Calu3 (cell line): ENCODE data around the gene SIRPB2. TPM values are rescaled to one million over a fixed set of nuclear protein-coding genes. Genes with fewer than 3 reads are reported as not detected.

Source experiments
- BruUV-seq: library from RNA; stranded (reverse); fragments of 400-500 nt; replicated peaks from 2 replicates; lab custom pipeline; 2021; lab: Mats Ljungman, UMichigan
- CTCF ChIA-PET: fragments of 300-600 bp; sonication (Branson Sonifier 250); formaldehyde crosslinking; loops from one replicate; lab custom pipeline; 2022; ENCODE audit warnings: antibody characterized with exemption; lab: Charles Lee
- DNase-seq: peaks from one replicate; pipeline ENCODE4 v3.0.0; 2022
- H3K27ac Mint-ChIP-seq: one replicate; pipeline ENCODE4 v1.8.0; 2022; ENCODE audit warnings: mixed read lengths; ENCODE audit not compliant: unreplicated experiment
- H3K27me3 Mint-ChIP-seq: one replicate; pipeline ENCODE4 v1.8.0; 2022; ENCODE audit warnings: mixed read lengths; ENCODE audit not compliant: unreplicated experiment
- H3K36me3 Mint-ChIP-seq: one replicate; pipeline ENCODE4 v1.8.0; 2022; ENCODE audit warnings: mild to moderate bottlenecking, moderate library complexity, mixed read lengths; ENCODE audit not compliant: insufficient read depth, unreplicated experiment
- H3K4me1 Mint-ChIP-seq: one replicate; pipeline ENCODE4 v1.8.0; 2022; ENCODE audit warnings: mild to moderate bottlenecking, low read depth, mixed read lengths; ENCODE audit not compliant: unreplicated experiment
- H3K4me3 Mint-ChIP-seq: one replicate; pipeline ENCODE4 v1.8.0; 2022; ENCODE audit warnings: mild to moderate bottlenecking, low read depth, moderate library complexity, mixed read lengths; ENCODE audit not compliant: unreplicated experiment
- H3K9me3 Mint-ChIP-seq: one replicate; pipeline ENCODE4 v1.8.0; 2022; ENCODE audit warnings: low read depth, mixed read lengths; ENCODE audit not compliant: unreplicated experiment
- intact Hi-C: fragments of 100-400 bp; cut with micrococcal nuclease; formaldehyde crosslinking; loops from one replicate; pipeline ENCODE4 v1.10.0; 2022; ENCODE audit not compliant: unreplicated experiment
- total RNA-seq: library from RNA; stranded (reverse); gene quantifications from 2 replicates; pipeline ENCODE4 v1.2.3, GENCODE V29; 2022
- TF ChIP-seq, protein P1 (sequence below): fragments of 200-600 bp; IDR thresholded peaks from one replicate; pipeline ENCODE4 v1.8.0; 2022; ENCODE audit warnings: antibody characterized with exemption; ENCODE audit not compliant: unreplicated experiment

Gene SIRPB2
- total RNA-seq, 1 experiment from 2014 or later: 0.57 TPM

DNA sequence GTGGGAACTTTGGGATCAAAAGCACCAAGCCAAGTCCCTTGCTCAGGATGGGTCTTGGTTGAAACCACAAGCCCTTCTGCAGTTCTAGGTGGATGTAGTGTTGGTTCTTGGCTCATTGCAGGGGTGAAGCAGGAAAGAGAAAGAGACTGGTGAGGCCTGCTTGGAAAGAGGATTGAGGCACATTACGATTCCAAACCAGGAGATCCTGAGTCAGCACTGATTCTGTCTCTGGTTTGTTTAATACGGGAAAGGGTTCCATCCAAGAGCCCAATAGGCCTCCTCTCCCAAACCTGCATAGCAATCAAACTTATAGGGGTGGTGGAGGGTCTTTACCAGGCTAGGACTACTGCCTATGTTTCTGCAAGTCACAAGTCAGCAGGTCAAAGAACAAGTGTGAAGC, 48.9 kb downstream of the SIRPB2 start:
- no peak for DNase-seq
- CTCF ChIA-PET: no interaction called here
- no TSS peak for BruUV-seq

DNA sequence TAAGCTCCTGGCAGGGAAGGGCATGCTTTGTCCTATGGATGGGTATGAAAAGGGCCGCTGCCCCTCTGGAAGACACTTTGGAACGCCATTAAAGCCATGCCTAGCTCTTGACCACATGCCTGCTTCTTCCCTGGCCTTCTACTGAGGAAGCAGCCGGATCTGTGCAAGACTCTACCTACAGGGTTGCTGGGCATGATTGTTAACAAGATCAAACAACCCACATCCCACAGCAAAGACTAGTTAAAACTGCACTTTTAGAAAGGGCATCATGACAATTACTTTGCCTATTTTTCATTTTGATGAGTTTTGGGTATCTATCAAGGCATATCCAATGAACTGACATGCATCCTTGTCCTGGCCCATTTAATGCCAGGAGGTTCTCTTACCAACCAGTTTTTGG, 50.1 kb downstream of the SIRPB2 start:
- CTCF ChIA-PET: interaction anchor here (1.1 kb wide), 1 partner anchor 63 kb away, joined by 4 read pairs; no protein-coding TSS in a partner anchor
- Mint-ChIP-seq H3K27ac (no peak overlapping the region), H3K4me3 (no peak overlapping the region), H3K4me1 (no peaks in the 10 kb centered on the region), H3K27me3 (no peaks in the 10 kb centered on the region), H3K9me3 (no peaks in the 10 kb centered on the region), H3K36me3 (peaks cover 25% of the 10 kb centered on the region)
- no TSS peak for BruUV-seq
- TF ChIP-seq, protein P1, sequence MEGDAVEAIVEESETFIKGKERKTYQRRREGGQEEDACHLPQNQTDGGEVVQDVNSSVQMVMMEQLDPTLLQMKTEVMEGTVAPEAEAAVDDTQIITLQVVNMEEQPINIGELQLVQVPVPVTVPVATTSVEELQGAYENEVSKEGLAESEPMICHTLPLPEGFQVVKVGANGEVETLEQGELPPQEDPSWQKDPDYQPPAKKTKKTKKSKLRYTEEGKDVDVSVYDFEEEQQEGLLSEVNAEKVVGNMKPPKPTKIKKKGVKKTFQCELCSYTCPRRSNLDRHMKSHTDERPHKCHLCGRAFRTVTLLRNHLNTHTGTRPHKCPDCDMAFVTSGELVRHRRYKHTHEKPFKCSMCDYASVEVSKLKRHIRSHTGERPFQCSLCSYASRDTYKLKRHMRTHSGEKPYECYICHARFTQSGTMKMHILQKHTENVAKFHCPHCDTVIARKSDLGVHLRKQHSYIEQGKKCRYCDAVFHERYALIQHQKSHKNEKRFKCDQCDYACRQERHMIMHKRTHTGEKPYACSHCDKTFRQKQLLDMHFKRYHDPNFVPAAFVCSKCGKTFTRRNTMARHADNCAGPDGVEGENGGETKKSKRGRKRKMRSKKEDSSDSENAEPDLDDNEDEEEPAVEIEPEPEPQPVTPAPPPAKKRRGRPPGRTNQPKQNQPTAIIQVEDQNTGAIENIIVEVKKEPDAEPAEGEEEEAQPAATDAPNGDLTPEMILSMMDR: no peak
- no peak for DNase-seq
- intact Hi-C loops: no loop called here

More for the DNA sequence above, 48.9 kb downstream of the SIRPB2 start:
- no peak overlapping the region for H3K4me3 Mint-ChIP-seq
- intact Hi-C loops: no loop called here
- no peaks in the 10 kb centered on the region for H3K27me3 Mint-ChIP-seq
- H3K9me3 Mint-ChIP-seq: no peaks in the 10 kb centered on the region
- H3K27ac Mint-ChIP-seq: no peak overlapping the region
- TF ChIP-seq, protein P1: no peak
- H3K36me3 Mint-ChIP-seq: peaks cover 25% of the 10 kb centered on the region
- H3K4me1 Mint-ChIP-seq: no peaks in the 10 kb centered on the region

DNA sequence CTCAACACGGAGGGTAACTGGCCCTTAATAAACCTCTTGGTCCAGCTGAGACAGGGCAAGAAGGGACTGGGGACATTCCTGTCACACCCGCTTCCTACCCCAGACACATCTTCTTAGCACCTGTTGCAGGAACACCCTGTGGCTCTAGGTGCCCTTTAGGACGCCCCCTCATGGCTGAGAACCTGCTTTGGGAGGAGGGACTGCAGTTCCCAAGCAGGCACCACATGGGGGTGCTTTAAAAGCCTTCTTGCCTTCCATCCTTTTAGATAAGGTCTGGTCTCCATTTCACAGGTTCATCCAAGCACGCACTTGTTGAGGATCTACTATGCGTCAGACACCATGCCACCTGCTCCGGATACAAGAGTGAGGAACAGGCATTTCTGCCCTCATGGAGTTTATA, 51.2 kb downstream of the SIRPB2 start:
- Mint-ChIP-seq H3K27me3 (no peaks in the 10 kb centered on the region), H3K9me3 (no peaks in the 10 kb centered on the region), H3K4me3 (no peak overlapping the region), H3K36me3 (peaks cover 16% of the 10 kb centered on the region), H3K27ac (no peak overlapping the region), H3K4me1 (no peaks in the 10 kb centered on the region)
- TF ChIP-seq, protein P1: no peak
- DNase-seq: peak; percentile 40
- intact Hi-C loops: no loop called here
- BruUV-seq: no TSS peak
- CTCF ChIA-PET: interaction anchor here (1.1 kb wide), 1 partner anchor 64 kb away, joined by 4 read pairs; no protein-coding TSS in a partner anchor

DNA sequence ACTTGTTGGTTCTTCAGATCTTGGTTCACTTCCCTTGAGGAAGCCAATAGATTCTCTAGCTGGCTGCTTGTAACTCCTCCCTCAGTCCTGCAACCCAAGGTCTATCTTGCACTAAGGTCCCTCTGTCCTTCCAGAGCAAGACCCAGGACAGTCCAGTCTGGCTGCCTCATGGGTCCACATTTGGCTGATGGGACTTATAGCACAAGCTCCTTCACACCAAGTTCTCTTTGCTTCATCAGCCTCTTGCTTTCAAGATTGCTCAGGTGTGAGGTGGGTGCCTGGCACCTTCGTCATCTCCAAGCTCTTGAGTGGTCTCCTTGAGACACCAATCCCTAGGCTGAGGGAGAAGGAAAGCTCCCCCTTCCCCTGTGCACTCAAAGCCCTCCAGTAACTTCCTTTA, 52.9 kb downstream of the SIRPB2 start:
- TF ChIP-seq, protein P1: no peak
- Mint-ChIP-seq H3K27ac (no peak overlapping the region), H3K4me3 (no peak overlapping the region), H3K4me1 (no peaks in the 10 kb centered on the region), H3K27me3 (no peaks in the 10 kb centered on the region), H3K9me3 (no peaks in the 10 kb centered on the region), H3K36me3 (peaks cover 16% of the 10 kb centered on the region)
- no peak for DNase-seq
- CTCF ChIA-PET: interaction anchor here (1.1 to 1.4 kb wide), 2 partner anchors 28 to 65 kb away, joined by 4 to 6 read pairs; partner anchors contain the start of gene NSFL1C
- no TSS peak for BruUV-seq
- intact Hi-C loops: no loop called here
